Ascending aorta (tissue), 2 donors: Measurements from ENCODE around the gene AFF3. TPM values are rescaled to one million over a fixed set of nuclear protein-coding genes. Genes with fewer than 3 reads are reported as not detected.
"Not testable (repeated sequence)": the region's sequence is repeated elsewhere in the genome, so short reads cannot be mapped to it uniquely, and the experiment has no call there.

Source experiments
- DNase-seq, 2 donors: peaks; one replicate each; pipeline ENCODE4 v3.0.0-alpha.2; 2019; ENCODE audit warnings: low spot score in 2 of 2
- H3K27ac ChIP-seq, 2 donors: fragments of 200-600 bp; sonication (generic); one replicate each; pipeline ENCODE4 v1.5.1; 2016 to 2017; ENCODE audit warnings: mild to moderate bottlenecking in 1 of 2
- H3K27me3 ChIP-seq: fragments of 200-600 bp; sonication (generic); one replicate; pipeline ENCODE4 v1.5.1; 2017
- H3K36me3 ChIP-seq, 2 donors: fragments of 200-600 bp; sonication (generic); one replicate each; pipeline ENCODE4 v1.5.1; 2016
- H3K4me1 ChIP-seq, 2 donors: fragments of 200-600 bp; sonication (generic); one replicate each; pipeline ENCODE4 v1.5.1; 2016 to 2017; ENCODE audit warnings: mild to moderate bottlenecking in 1 of 2
- H3K4me3 ChIP-seq, 2 donors: fragments of 200-600 bp; sonication (generic); one replicate each; pipeline ENCODE4 v1.5.1; 2016 to 2017; ENCODE audit warnings: mild to moderate bottlenecking in 1 of 2
- H3K9me3 ChIP-seq, 2 donors: fragments of 200-600 bp; sonication (generic); one replicate each; pipeline ENCODE4 v1.5.1; 2016
- intact Hi-C: fragments of 100-400 bp; cut with DNase I; formaldehyde crosslinking; loops from one replicate; pipeline ENCODE4 v1.15.1; 2023
- total RNA-seq: library from RNA; depleted of rRNA; stranded (reverse); fragments of >200 nt; gene quantifications from one replicate; pipeline ENCODE4 v1.1.0, GENCODE V29; 2016
- TF ChIP-seq, protein P1 (sequence below), 3 experiments: fragments of 200-600 bp in 2 of 3; fragments of 450-650 bp in 1 of 3; sonication (generic) in 2 of 3; IDR thresholded peaks; one replicate each; pipeline ENCODE4 v1.5.1; 2016 to 2019; ENCODE audit warnings: antibody characterized with exemption in 3 of 3, mild to moderate bottlenecking in 1 of 3, moderate library complexity in 1 of 3

The AFF3 gene
- total RNA-seq, 1 donor from 2014 or later: 7.1 TPM

DNA sequence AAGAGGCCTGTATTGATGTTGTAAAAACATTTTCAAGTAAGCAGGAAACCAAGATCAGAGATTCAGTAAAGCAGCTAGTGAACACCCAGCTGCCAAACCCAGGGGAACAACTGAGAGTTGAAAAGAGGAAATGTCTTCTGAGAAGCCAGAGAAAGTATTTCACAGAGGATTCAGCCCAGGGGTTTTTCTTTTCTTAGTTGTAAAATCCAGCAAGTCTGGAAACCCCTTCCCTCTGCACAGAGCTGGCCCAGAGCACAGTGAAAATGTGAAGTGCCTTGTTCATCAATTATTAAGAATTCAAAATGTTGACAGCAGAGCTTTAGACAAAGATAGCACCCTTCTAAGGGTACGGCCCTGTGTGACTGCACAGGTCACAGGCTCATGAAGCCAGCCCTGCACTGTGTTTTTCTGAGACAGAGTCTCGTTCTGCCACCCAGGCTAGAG lies 28.4 kb downstream of the AFF3 start:
- Histone ChIP-seq H3K27me3 (no peaks in the 10 kb centered on the region), H3K9me3 (no peaks in the 10 kb centered on the region), H3K4me3 (no peak overlapping the region), H3K4me1 (no peaks in the 10 kb centered on the region), H3K36me3 (no peaks in the 10 kb centered on the region), H3K27ac (no peak overlapping the region)
- intact Hi-C loops: no loop called here
- TF ChIP-seq, protein P1, sequence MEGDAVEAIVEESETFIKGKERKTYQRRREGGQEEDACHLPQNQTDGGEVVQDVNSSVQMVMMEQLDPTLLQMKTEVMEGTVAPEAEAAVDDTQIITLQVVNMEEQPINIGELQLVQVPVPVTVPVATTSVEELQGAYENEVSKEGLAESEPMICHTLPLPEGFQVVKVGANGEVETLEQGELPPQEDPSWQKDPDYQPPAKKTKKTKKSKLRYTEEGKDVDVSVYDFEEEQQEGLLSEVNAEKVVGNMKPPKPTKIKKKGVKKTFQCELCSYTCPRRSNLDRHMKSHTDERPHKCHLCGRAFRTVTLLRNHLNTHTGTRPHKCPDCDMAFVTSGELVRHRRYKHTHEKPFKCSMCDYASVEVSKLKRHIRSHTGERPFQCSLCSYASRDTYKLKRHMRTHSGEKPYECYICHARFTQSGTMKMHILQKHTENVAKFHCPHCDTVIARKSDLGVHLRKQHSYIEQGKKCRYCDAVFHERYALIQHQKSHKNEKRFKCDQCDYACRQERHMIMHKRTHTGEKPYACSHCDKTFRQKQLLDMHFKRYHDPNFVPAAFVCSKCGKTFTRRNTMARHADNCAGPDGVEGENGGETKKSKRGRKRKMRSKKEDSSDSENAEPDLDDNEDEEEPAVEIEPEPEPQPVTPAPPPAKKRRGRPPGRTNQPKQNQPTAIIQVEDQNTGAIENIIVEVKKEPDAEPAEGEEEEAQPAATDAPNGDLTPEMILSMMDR (IDR thresholded peaks at IDR 0.05): no peak
- no peak for DNase-seq

DNA sequence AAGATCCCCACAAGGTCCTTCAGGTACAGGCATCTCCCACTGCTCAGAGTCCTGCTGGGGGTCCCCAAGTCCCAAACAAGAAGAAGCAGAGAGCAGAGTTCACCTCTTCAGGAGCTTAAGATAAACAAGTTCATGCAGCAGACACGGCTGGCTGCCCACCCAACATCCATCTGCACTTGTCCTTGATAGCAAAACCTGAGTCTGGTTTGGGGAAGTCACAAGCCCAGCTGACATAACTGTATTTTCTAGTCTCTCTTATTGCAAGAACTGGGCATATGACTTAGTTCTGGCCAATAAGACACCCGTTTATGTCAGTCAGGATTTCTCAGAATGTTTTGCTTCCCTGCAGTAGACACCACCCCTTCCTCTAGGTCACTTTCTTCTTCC lies 31.8 kb downstream of the AFF3 start:
- Histone ChIP-seq H3K27me3 (no peaks in the 10 kb centered on the region), H3K9me3 (no peaks in the 10 kb centered on the region), H3K4me3 (no peak overlapping the region), H3K4me1 (peaks cover 0 to 2% of the 10 kb centered on the region in 2 donors), H3K36me3 (no peaks in the 10 kb centered on the region), H3K27ac (no peak overlapping the region)
- TF ChIP-seq, protein P1 (IDR thresholded peaks at IDR 0.05): no peak
- intact Hi-C loops: no loop called here
- DNase-seq: no peak

DNA sequence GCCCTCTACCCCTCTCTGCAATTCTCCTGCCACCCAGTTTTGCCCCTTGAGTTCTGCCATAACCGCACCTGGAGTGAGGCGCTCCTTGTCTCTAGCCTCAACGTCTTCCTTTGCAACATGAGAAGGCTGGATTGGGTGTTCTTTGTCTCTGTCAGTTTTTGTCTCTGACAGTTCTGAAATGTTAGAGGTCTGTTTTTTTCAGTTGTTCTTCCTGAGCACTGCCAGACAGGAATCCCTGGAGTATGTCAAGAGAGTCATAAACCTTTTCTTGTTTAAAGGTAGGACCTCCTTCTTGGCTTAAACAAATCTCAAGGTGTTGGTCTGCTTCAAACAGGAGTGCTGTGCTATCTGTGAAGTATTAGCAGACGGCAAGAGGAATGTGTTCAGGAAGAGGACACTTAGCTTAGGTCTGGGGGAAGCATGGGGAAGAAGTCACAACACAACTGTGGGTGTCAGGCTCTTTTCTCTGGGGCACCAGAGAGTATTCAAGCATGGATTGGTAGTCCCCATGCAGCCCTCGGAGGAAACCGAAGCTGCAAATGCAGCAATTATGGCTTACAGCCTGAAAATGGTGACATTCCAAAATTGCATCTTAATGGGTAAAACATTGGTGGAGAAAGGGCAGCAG lies 32.3 kb downstream of the AFF3 start:
- Histone ChIP-seq H3K9me3 (no peaks in the 10 kb centered on the region), H3K27ac (no peak overlapping the region), H3K27me3 (no peaks in the 10 kb centered on the region), H3K4me3 (no peak overlapping the region), H3K4me1 (peaks cover 1 to 2% of the 10 kb centered on the region in 2 donors), H3K36me3 (no peaks in the 10 kb centered on the region)
- TF ChIP-seq, protein P1 (IDR thresholded peaks at IDR 0.05): no peak
- intact Hi-C loops: loop anchor here (10.0 kb wide), 1 partner anchor 85 kb away; no protein-coding TSS in a partner anchor
- no peak for DNase-seq

DNA sequence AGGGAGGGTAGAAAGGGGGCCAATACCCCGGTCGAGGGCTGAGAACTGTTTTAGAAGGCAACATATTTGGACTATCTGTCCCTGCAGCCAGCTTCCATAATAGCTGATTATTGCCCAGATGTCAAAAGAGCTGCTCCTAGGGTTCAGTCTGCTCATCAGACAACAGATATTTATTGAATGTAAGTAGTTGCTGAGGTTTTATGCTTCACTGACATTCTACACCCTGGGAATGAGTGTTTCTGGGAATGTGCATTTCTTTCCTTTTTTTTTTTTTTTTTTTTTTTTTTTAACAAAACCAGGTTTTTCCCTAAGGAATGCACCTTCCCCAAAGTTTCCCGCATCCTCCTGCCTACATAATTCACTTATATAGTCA lies 33.8 kb downstream of the AFF3 start:
- not testable (repeated sequence) for H3K4me1 ChIP-seq, DNase-seq, H3K4me3 ChIP-seq, H3K9me3 ChIP-seq, H3K27ac ChIP-seq, H3K27me3 ChIP-seq, H3K36me3 ChIP-seq
- intact Hi-C loops: loop anchor here (10.0 kb wide), 1 partner anchor 86 kb away; no protein-coding TSS in a partner anchor

DNA sequence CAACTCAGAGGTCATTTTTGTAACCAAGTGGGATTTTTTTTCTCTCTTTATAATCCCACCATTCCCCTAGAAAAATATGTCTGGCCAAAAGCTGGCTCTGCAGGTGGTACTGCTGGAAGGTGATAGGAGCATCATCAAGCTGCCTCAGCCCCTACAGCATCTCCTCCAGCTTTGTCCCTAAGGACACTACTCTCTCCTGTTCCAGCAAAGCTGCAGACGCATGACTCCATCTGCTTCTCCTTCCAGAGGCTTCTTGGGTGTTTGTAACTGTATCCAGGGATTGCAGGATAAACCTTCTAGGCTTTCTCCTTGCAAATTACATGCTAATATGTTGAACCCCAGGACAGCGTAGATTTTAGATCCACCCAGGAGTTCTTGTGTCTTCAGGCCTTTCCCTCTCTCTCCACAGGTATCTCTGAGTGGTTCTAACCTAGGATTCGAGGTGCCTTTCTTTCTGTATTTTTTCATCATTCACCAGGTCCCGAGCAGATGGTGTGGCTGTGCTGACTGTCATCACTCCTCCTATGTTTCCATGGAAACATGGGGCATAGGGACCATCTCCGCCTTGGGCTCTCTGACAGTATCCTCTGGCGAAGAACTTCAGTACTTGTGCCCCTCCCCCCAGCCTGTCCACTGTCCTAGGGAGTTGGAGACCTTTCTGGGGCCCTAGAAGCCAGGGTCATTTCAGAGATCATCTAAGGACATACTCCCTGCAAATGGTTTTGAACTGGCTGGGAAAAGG lies 34.3 kb downstream of the AFF3 start:
- intact Hi-C loops: loop anchor here (10.0 kb wide), 1 partner anchor 87 kb away; no protein-coding TSS in a partner anchor
- Histone ChIP-seq H3K4me3 (no peak overlapping the region), H3K27me3 (no peaks in the 10 kb centered on the region), H3K9me3 (no peaks in the 10 kb centered on the region), H3K27ac (no peak overlapping the region), H3K36me3 (no peaks in the 10 kb centered on the region), H3K4me1 (peaks cover 2 to 4% of the 10 kb centered on the region in 2 donors)
- DNase-seq: no peak
- TF ChIP-seq, protein P1 (IDR thresholded peaks at IDR 0.05): no peak

DNA sequence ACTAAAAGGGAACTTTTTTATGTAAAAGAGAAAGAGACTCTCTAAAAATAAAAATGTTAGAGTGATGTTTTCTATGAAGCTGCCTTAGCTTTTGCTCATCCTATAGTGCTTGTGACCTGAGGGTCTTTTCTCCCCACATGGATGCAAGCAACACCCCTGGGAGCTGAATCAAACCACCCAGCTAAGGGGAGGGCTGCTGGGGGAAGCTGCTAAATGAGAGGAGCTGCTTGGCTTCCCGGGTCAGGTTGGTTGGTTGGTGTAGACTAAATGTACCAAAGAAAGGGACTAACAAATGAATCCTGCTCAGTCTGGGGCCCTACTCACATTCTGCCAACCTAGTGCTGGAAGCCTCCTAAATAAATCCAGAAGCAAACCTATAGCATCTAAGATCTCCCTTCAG lies 35.0 kb downstream of the AFF3 start:
- no peak for DNase-seq
- H3K27ac ChIP-seq: no peak overlapping the region
- intact Hi-C loops: loop anchor here (10.0 kb wide), 1 partner anchor 87 kb away; no protein-coding TSS in a partner anchor

More for the DNA sequence above, 35.0 kb downstream of the AFF3 start:
- no peak overlapping the region for H3K4me3 ChIP-seq
- no peaks in the 10 kb centered on the region for H3K36me3 ChIP-seq
- peaks cover 2 to 4% of the 10 kb centered on the region in 2 donors for H3K4me1 ChIP-seq
- H3K9me3 ChIP-seq: no peaks in the 10 kb centered on the region
- no peaks in the 10 kb centered on the region for H3K27me3 ChIP-seq
- TF ChIP-seq, protein P1 (IDR thresholded peaks at IDR 0.05): no peak
